ENCODE data around the gene SIGLEC11. TPM values are rescaled to one million over a fixed set of nuclear protein-coding genes. Genes with fewer than 3 reads are reported as not detected.

Gene SIGLEC11
- total and polyA plus RNA-seq, 7 donors, result 0.60 to 2.5 (median 1.6) TPM; not detected in 1

- Histone ChIP-seq H3K27ac (no peak overlapping the region), H3K9me3 (no peaks in the 10 kb centered on the region), H3K27me3 (no peaks in the 10 kb centered on the region), H3K36me3 (peaks cover 24 to 82% (median 51%) of the 10 kb centered on the region in 4 donors), H3K4me1 (peaks cover 0 to 34% (median 24%) of the 10 kb centered on the region in 4 donors), H3K4me3 (no peak overlapping the region)
- intact Hi-C loops (cut with DNase I), result no loop called here
- TF ChIP-seq POLR2AphosphoS5 (IDR thresholded peaks at IDR 0.05) (no peak), CTCF (IDR thresholded peaks at IDR 0.05) (no peak), POLR2A (IDR thresholded peaks at IDR 0.05) (no peak), EP300 (IDR thresholded peaks at IDR 0.05) (no peak)
- no peak for DNase-seq
- 91 to 94% methylated on average over 20 of the region's 20 CpGs for WGBS, 2 donors
Measured at GRCh38 chr19:50000038-50000840, 39.3 kb upstream of the SIGLEC11 start.

- peaks cover 32 to 84% (median 58%) of the 10 kb centered on the region in 4 donors for H3K36me3 ChIP-seq
- no peak overlapping the region for H3K4me3 ChIP-seq
- intact Hi-C loops (cut with DNase I), result no loop called here
- no peak overlapping the region for H3K27ac ChIP-seq
- no peaks in the 10 kb centered on the region for H3K27me3 ChIP-seq
- DNase-seq, result no peak
- H3K4me1 ChIP-seq, result peaks cover 0 to 27% (median 18%) of the 10 kb centered on the region in 4 donors
- H3K9me3 ChIP-seq, result no peaks in the 10 kb centered on the region
- TF ChIP-seq POLR2AphosphoS5 (IDR thresholded peaks at IDR 0.05) (no peak), EP300 (IDR thresholded peaks at IDR 0.05) (no peak), CTCF (IDR thresholded peaks at IDR 0.05) (no peak), POLR2A (IDR thresholded peaks at IDR 0.05) (no peak)
- WGBS, 2 donors, result 83 to 86% methylated on average over 6 of the region's 6 CpGs
Measured at GRCh38 chr19:49999371-50000010, 38.5 kb upstream of the SIGLEC11 start.

GRCh38 chr19:49997709-49998108 lies 36.7 kb upstream of the SIGLEC11 start:
- no peak for DNase-seq
- TF ChIP-seq POLR2A (IDR thresholded peaks at IDR 0.05) (no peak), EP300 (IDR thresholded peaks at IDR 0.05) (no peak), CTCF (IDR thresholded peaks at IDR 0.05) (no peak), POLR2AphosphoS5 (IDR thresholded peaks at IDR 0.05) (no peak)
- intact Hi-C loops (cut with DNase I), result no loop called here
- H3K27ac ChIP-seq, result no peak overlapping the region
- H3K27me3 ChIP-seq, result no peaks in the 10 kb centered on the region
- H3K36me3 ChIP-seq, result peaks cover 40 to 99% (median 59%) of the 10 kb centered on the region in 4 donors
- WGBS, 2 donors, result 82 to 85% methylated on average over 5 of the region's 5 CpGs
- H3K9me3 ChIP-seq, result no peaks in the 10 kb centered on the region
- H3K4me1 ChIP-seq, result peaks cover 0 to 9% (median 4%) of the 10 kb centered on the region in 4 donors
- H3K4me3 ChIP-seq, result no peak overlapping the region

- TF ChIP-seq POLR2A (IDR thresholded peaks at IDR 0.05), result no peak
- no peak for TF ChIP-seq CTCF (IDR thresholded peaks at IDR 0.05)
- TF ChIP-seq EP300 (IDR thresholded peaks at IDR 0.05), result no peak
- no peak for TF ChIP-seq POLR2AphosphoS5 (IDR thresholded peaks at IDR 0.05)
- DNase-seq, result no peak
- H3K27me3 ChIP-seq, result no peaks in the 10 kb centered on the region
- WGBS, 2 donors, result 89 to 95% methylated on average over 9 of the region's 9 CpGs
- H3K27ac ChIP-seq, result no peak overlapping the region
- H3K4me1 ChIP-seq, result no peaks in the 10 kb centered on the region
- H3K4me3 ChIP-seq, result no peak overlapping the region
- no peaks in the 10 kb centered on the region for H3K9me3 ChIP-seq
- H3K36me3 ChIP-seq, result peaks cover 31 to 88% (median 41%) of the 10 kb centered on the region in 4 donors
- intact Hi-C loops (cut with DNase I), result no loop called here
Measured at GRCh38 chr19:49988433-49988832, 27.5 kb upstream of the SIGLEC11 start.
